Caki2 (cell line): ENCODE measurements around the gene ANKS4B. TPM values are rescaled to one million over a fixed set of nuclear protein-coding genes. Genes with fewer than 3 reads are reported as not detected.

Experiments used
- total RNA-seq: library from RNA; depleted of rRNA; stranded (reverse); fragments of >200 nt; shearing (Covaris generic); gene quantifications from 2 replicates; pipeline ENCODE4 v1.2.3, GENCODE V29; 2014; ENCODE audit warnings: low replicate concordance; rRNA removed

The ANKS4B gene
- total RNA-seq, 1 experiment from 2014 or later = not detected

Other genes with a start within 250 kb of the ANKS4B start
- gene DNAH3, start 82.9 kb upstream of the ANKS4B start, total RNA-seq = 0.17 TPM in 1 of 2 replicates, not detected in the other
- 67.2 and 104 TPM in 2 replicates for gene LDAF1, start 75.0 kb upstream of the ANKS4B start, total RNA-seq
- not detected in 2 replicates for gene ZP2, start 22.1 kb upstream of the ANKS4B start, total RNA-seq
- gene CRYM, start 44.6 kb downstream of the ANKS4B start, total RNA-seq = 10.7 and 20.5 TPM in 2 replicates